NCI-H774 (cell line): ENCODE measurements around the gene PRKACB.
"Not testable (repeated sequence)": the region's sequence is repeated elsewhere in the genome, so short reads cannot be mapped to it uniquely, and the experiment has no call there.

Experiments
- DNase-seq: peaks from one replicate; lab custom pipeline; 2025; lab: John Stamatoyannopoulos, UW

The PRKACB gene

DNA sequence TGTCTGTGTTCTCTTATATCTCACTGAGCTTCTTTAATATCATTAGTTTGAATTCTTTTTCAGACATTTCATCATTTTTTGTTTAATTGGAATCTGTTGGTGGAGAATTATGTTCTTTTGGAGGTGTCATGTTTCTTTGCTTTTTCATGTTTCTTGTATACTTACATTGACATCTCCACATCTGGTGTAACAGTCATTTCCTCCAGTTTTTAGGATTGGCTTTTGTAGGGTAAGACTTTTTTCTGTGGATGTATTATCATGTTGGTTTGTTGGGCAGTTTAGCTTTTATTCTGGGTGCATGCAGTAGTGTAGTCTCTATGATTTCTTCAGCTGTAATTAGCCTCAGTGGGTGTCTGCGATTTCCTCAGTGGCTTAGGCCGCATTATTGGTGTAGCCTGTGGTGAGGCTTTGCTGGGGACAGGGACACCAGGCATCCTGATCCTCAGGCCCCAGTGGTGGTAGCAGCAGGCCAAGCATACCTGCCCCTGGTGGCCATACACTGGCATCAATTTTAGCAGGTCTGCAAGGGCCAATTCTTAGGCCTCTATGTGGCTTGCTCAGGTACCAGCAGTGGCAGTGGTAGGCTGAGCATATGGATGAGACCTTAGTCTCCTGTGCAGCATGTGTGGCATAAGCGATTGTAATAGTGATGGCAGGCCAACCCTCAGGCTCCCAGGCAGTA, 79.8 kb downstream of the PRKACB start:
- DNase-seq = no peak

GRCh38 chr1:84224905-84225304, 80.8 kb downstream of the PRKACB start:
- DNase-seq = no peak

GRCh38 chr1:84225646-84226045, 81.6 kb downstream of the PRKACB start:
- DNase-seq = no peak

GRCh38 chr1:84232676-84233075, 88.6 kb downstream of the PRKACB start:
- DNase-seq = not testable (repeated sequence)

- DNase-seq = no peak
Measured at GRCh38 chr1:84236256-84236655, 92.2 kb downstream of the PRKACB start.

DNA sequence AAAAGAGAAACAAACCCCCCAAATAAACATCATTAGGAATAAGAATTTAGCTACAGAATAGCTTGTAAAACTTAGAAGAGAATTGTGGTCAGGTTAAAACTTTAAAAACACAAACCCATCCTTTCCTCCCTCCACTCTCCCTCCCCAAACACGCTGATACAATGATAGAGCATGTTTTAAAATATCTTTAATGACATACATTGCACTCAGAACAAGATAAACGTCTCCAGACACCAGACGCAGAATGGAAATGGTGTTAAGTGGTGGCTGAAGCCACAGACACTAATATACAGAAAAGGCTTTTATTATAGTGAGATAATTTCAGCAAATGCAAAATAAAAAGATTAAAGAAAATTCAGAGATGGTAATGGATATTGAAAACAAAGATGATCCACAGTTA, 98.6 kb downstream of the PRKACB start:
- DNase-seq = no peak

DNA sequence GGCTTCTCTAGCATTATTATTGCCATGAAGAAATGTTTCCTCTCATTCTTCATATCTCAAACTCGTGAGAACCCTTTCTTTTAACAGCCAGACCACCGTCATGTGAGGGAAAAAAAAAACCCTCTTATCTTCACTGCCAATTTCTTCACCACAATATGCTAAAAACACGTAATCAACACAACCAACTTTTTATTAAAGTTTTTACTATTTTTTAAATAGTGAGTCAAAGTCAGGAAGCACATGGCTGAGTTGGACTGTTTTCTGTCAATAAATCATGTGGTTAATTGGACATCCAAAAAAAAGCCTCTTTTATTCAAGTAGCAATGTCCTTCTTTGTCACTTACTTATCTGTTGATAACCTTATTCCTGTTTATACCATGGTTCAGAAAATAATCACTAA, 101.5 kb downstream of the PRKACB start:
- no peak for DNase-seq

DNA sequence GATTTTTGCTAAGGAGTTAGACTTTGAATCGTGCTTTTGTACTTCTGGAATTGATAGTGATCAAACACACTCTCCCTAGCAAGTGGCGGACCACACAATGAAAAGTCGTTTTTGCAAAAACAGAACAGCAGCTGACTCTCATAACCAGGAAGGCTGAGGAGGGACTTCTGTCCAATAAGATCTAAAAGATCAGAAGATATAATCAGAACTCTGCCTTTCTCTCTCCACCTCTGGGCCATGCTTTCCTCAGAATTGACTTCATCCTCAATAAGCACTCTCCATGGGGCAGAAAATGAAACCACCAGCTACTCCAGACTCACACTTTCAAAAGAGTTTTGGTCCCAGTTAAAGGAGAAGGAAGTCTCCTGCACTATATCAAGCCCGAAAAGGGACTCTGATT, 102.1 kb downstream of the PRKACB start:
- no peak for DNase-seq

- no peak for DNase-seq
Measured at GRCh38 chr1:84247425-84248220, 103.6 kb downstream of the PRKACB start.

DNA sequence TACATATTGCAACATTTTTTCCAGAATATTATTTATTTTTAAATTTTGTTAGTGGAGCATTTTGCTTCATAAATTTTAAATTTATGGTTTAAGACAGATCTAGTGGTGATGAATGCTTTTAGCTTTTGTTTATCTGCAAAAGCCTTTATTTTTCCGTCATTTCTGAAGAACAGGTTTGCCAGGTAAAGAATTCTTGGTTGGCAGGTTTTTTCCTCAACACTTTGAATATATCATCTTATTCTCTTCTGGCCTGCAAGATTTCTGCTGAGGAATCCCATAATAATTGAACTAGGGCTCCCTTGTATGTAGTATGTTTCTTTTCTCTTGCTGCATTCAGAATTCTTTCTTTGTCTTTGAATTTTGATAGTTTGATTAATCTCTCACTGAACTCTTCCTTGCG, 106.6 kb downstream of the PRKACB start:
- no peak for DNase-seq

DNA sequence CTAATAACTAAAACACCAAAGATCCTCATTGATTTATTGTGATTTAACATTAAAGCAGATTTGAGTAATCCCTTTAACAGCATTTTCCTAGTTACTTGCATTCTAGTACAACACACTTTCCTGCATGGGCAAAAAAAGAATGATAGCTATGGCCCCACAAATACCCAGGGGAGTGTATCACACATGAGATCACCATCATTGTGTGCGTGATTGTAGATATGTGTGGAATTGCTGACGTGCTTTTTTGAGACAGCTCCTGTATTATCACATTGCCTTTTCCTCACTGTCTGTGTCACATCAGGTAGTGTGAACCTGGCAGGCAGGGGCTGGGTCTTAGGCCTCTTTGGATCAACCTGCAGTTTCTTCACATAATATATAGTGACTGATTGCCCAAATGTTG, 109.0 kb downstream of the PRKACB start:
- no peak for DNase-seq

GRCh38 chr1:84253891-84254290, 109.8 kb downstream of the PRKACB start:
- peak; percentile 12 for DNase-seq

DNA sequence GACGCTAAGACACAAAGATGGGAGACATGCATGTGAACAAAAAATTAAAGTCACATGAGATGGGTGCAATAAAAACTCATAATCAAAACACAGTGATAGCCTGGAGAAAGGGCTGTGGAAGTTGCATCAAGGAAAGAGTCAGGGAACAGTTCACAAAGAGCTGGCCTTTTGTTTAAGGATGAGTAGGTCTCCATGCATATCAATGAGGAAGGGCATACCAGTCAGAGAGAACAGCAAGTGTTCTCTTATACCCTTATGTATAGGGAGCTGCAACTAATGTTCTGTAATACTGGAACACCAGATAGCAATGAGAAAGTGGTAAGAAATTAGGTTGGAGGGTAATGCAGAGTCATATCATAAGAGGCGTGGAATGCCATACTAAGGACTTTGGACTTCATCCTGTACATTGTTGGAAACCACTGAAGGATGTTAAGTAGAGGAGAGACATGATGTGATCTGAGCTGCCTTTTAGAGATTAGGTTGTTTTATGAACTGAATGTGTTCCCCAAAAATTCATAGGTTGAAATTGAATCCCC, 110.7 kb downstream of the PRKACB start:
- DNase-seq = no peak

DNA sequence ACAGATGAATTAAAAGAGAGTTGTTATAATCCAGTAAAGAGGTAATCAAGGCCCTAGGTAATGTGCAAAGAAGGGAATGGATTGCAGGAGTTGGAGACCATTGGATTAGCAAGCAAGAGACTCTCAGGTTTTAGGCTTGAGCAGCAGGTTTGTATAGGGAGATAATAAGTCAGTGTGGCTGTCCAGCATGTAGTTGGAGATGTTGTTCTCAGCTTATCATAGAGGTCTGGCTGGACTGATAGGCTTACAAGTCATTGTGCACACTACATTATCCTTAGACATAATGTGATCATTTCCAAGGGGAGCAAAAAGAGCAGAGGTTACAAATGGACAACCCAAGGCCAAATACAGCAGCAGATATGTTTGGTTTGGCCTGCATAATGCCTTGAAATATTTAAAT, 111.5 kb downstream of the PRKACB start:
- DNase-seq = no peak

- DNase-seq = no peak
Measured at GRCh38 chr1:84257617-84258016, 113.5 kb downstream of the PRKACB start.

DNA sequence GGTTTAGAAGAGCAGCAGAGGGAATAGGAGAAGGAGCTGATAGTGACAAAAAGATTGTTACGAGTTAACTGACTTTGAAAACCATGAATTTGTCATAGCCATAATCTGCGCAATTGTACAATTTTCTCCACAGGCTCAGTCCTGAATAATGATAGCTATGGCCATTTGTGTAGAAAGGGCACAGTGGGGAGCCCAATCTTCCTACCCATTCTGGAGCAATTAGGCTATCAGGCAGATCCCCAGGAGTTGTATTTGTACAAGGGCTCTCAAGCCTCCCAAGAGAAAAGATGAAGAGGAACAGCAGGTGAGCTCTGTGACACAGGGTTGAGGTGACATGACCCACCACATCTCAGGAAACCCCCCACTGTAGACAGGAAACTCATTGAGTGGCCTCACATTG, 115.3 kb downstream of the PRKACB start:
- peak; percentile 56 for DNase-seq

DNA sequence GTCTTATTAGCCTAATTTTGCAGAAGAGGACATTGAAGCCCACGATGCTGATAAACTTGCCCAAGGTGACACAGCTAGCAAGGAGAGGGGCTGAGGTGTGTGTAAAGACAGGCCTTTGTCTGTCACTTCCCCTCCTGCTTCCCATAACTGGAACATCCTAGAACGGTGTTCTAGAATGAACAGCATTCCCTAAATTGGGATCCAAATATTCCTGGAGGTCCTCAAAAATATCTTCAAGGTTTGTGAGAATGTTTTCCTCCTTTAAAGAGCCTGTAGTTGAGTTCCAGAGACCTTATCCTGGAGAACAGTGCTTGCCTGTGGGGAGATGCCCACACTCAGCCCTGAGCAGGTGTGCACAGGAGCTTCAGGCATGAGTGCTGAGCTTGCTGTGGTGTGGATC, 115.9 kb downstream of the PRKACB start:
- no peak for DNase-seq

DNA sequence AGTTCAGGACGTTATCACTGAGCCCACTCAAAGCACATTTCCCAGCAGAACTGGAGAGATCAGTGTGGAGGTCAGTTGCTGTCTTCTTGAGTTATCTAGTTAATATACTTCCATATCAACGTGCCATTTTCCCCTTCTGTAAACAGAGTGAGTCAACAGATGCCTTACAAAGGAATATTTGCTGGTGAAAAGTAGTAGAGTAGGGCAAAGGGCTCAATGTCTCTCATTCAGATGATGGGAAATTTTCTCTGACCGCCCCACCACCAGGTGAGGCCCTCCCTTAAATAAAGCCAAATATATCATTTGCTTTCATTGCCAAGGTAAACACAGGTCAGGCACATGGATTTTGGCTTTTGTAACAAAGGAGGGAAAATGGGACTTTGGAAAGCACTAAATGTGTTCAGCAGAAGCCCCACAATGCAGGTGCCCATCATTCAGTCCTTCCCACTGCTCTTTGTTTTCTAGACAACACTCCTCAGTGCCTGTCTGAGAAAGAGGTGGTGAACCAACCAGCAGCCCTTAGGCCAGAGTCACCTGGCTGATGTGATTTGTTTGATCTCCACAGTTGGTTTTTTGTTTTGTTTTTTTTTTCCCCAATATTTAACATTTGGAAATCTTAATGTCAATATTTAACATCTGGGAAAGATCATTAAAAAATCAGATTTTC, 116.9 kb downstream of the PRKACB start:
- peak; percentile 79 for DNase-seq

DNA sequence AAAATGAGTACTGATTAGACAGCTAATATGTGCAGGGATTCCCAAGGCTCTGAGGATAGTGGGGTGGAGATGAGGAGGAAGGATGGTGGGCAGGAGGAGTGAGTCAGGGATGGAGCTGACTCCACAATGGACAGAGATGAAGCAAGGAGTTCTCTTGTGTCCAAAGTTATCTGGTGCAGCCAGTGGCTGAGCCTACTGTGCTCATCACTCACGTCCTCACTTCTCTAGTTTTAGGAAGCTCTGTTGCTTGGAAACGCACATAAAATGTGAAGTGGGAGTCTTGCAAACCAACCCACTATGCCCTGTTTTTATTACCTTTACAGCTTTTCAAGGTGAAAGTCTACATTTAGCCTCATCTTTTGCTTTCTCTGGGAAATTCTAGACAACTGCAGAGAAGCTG, 120.9 kb downstream of the PRKACB start:
- DNase-seq = no peak

DNA sequence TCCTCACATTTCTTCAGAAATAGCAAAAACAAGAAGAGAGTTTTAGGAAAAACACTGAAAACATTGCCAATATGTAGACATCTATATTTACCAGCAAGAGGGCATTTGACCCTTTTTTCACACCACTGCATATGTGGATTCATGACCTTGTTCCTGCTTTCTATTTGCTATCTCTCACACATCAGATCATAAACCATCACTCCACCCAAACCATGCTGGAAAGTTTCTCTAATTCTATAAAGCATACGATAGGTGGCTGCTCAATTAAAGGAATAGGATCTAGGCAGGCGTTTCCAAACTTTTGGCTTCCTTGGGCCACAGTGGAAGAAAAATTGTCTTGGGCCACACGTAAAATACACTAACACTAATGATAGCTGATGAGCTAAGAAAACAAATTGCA, 121.8 kb downstream of the PRKACB start:
- DNase-seq = no peak

- no peak for DNase-seq
Measured at GRCh38 chr1:84266748-84267147, 122.7 kb downstream of the PRKACB start.

DNA sequence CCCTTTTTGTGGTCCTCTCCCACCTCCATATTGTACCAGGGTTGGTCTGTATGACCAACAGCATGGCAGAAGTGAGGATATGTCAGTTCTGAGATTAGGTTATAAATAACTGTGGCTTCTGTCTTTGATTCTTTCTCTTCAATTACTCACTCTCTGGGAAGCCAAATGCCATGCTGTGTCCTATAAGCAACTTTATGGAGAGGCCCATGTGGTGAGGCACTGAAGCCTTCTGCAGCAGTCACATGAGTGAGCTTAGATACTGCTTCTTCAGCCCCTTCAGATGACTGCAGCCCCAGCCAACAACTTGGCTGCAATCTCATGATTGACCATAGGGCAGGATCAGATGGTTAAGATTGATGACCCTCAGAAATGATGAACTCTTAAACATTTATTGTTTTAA, 123.4 kb downstream of the PRKACB start:
- no peak for DNase-seq

DNA sequence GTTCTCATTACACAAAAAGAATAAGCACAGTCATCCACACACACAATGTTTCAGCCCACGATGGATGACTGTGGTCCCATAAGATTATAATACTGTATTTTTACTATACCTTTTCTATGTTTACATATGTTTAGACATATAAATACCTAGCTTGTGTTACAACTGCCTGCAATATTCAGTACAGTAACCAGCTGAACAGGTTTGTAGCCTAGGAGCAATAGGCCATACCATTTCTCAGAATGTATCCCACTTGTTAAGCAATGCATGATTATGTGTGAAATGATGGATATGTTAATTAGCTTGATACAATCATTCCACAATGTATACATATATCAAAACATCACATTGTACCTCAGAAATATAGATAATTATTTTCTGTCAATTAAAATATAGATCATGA, 124.3 kb downstream of the PRKACB start:
- DNase-seq = no peak
